Measurements from ENCODE around the gene ADAP1.
"Not testable (repeated sequence)": the region's sequence is repeated elsewhere in the genome, so short reads cannot be mapped to it uniquely, and the experiment has no call there.

ADAP1 gene

GRCh38 chr7:947391-948210 lies 6.9 kb downstream of the ADAP1 start:
- no peak overlapping the region for H3K4me3 ChIP-seq
- peaks cover 0 to 8% (median 4%) of the 10 kb centered on the region in 11 experiments; a peak in 7 of 22 replicates for H3K27me3 ChIP-seq
- peak overlapping the region in 4 of 11 experiments; percentile 4 to 99 (median 98); a peak in 5 of 22 replicates for H3K4me2 ChIP-seq
- H3K4me1 ChIP-seq = peaks cover 28 to 85% (median 45%) of the 10 kb centered on the region in 10 experiments
- H4K20me1 ChIP-seq = peaks cover 30 to 60% (median 50%) of the 10 kb centered on the region in 11 experiments; a peak in 21 of 22 replicates
- peaks cover 6 to 69% (median 31%) of the 10 kb centered on the region in 11 experiments; a peak in 21 of 22 replicates for H3K36me3 ChIP-seq
- peak overlapping the region in 2 of 11 experiments; percentile 21 to 66; a peak in 2 of 22 replicates for H3K9ac ChIP-seq
- peak overlapping the region in 3 of 11 experiments; percentile 14 to 61 (median 50); a peak in 3 of 22 replicates for H3K27ac ChIP-seq
- H3K9me3 ChIP-seq (replicated peaks in 1 of 11) = peaks cover 0 to 24% (median 0%) of the 10 kb centered on the region in 11 experiments; a peak in 5 of 22 replicates
- no peak for TF ChIP-seq Cebpa-rat (IDR thresholded peaks at IDR 0.05)

GRCh38 chr7:946256-946996 lies 8.1 kb downstream of the ADAP1 start:
- H3K4me3 ChIP-seq = no peak overlapping the region
- H3K36me3 ChIP-seq = peaks cover 6 to 59% (median 31%) of the 10 kb centered on the region in 11 experiments; a peak in 21 of 22 replicates
- H3K27ac ChIP-seq = peak overlapping the region in 3 of 11 experiments; percentile 8 to 57 (median 33); a peak in 5 of 22 replicates
- peak overlapping the region in 3 of 11 experiments; percentile 37 to 99 (median 47); a peak in 3 of 22 replicates for H3K4me2 ChIP-seq
- H3K4me1 ChIP-seq = peaks cover 25 to 82% (median 44%) of the 10 kb centered on the region in 10 experiments
- peaks cover 30 to 59% (median 49%) of the 10 kb centered on the region in 11 experiments; a peak in 21 of 22 replicates for H4K20me1 ChIP-seq
- H3K9me3 ChIP-seq (replicated peaks in 1 of 11) = peaks cover 0 to 31% (median 0%) of the 10 kb centered on the region in 11 experiments; a peak in 5 of 22 replicates
- no peak for TF ChIP-seq Cebpa-rat (IDR thresholded peaks at IDR 0.05)
- H3K27me3 ChIP-seq = peaks cover 0 to 12% (median 5%) of the 10 kb centered on the region in 11 experiments; a peak in 7 of 22 replicates
- H3K9ac ChIP-seq = no peak overlapping the region

DNA sequence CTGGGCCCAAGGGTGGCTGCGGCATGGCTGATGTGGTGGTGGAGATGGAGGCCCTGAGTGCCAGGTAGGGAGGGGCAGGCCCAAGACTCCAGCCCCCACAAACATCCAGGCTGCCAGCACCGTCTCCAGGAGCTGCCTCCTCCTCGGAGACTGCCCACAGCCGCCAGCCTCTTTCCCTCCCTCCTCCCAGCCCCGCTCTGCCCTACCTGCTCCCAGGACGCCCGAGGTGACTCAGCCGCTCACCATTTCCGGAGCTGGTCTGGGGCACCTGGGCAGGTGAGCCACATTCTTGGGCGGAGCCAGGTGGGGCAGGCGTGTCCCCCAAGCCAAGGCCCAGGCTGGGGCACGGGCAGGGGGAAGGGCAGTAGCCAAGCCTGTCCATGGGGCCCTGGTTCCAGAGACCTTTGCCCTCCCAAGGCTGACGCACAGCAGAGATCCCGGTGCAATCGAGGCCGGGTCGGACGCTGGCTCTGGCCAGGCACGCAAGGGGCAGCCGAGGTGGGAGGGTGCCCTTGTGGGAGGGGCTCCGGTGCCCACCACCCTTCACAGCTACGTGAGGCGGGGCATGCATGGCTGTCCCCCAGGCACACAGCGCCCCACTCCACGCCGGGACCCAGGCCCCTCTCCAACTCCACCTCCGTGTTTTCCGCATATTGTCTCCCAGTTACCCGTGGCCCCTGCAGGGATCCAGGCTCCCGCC lies 8.8 kb downstream of the ADAP1 start:
- Histone ChIP-seq H3K36me3 (peaks cover 6 to 57% (median 31%) of the 10 kb centered on the region in 11 experiments; a peak in 21 of 22 replicates), H3K27ac (peak overlapping the region in 6 of 11 experiments; percentile 3 to 57 (median 38); a peak in 7 of 22 replicates), H3K4me3 (no peak overlapping the region), H3K9me3 (replicated peaks in 1 of 11) (peaks cover under 1 to 31% (median 3%) of the 10 kb centered on the region in 11 experiments; a peak in 15 of 22 replicates), H3K9ac (peak overlapping the region in 1 of 11 experiments; percentile 23; a peak in 2 of 22 replicates), H4K20me1 (peaks cover 30 to 59% (median 49%) of the 10 kb centered on the region in 11 experiments; a peak in 21 of 22 replicates), H3K27me3 (peaks cover 0 to 18% (median 5%) of the 10 kb centered on the region in 11 experiments; a peak in 7 of 22 replicates), H3K4me2 (peak overlapping the region in 3 of 11 experiments; percentile 28 to 47 (median 37); a peak in 5 of 22 replicates), H3K4me1 (peaks cover 19 to 82% (median 42%) of the 10 kb centered on the region in 10 experiments)
- no peak for TF ChIP-seq Cebpa-rat (IDR thresholded peaks at IDR 0.05)

- peaks cover 30 to 58% (median 49%) of the 10 kb centered on the region in 11 experiments; a peak in 21 of 22 replicates for H4K20me1 ChIP-seq
- H3K4me3 ChIP-seq = no peak overlapping the region; a peak in 1 of 20 replicates
- H3K36me3 ChIP-seq = peaks cover 6 to 58% (median 31%) of the 10 kb centered on the region in 11 experiments; a peak in 21 of 22 replicates
- peak overlapping the region in 6 of 11 experiments; percentile 3 to 57 (median 38); a peak in 7 of 22 replicates for H3K27ac ChIP-seq
- peak overlapping the region in 3 of 11 experiments; percentile 28 to 47 (median 37); a peak in 5 of 22 replicates for H3K4me2 ChIP-seq
- peaks cover 14 to 82% (median 41%) of the 10 kb centered on the region in 10 experiments for H3K4me1 ChIP-seq
- H3K27me3 ChIP-seq = peaks cover 0 to 18% (median 5%) of the 10 kb centered on the region in 11 experiments; a peak in 7 of 22 replicates
- H3K9me3 ChIP-seq (replicated peaks in 1 of 11) = peaks cover 6 to 36% (median 9%) of the 10 kb centered on the region in 11 experiments; a peak in 21 of 22 replicates
- TF ChIP-seq Cebpa-rat (IDR thresholded peaks at IDR 0.05) = no peak
- H3K9ac ChIP-seq = peak overlapping the region in 2 of 11 experiments; percentile 23 to 32; a peak in 3 of 22 replicates
Observed at GRCh38 chr7:945147-945555, 9.3 kb downstream of the ADAP1 start.

DNA sequence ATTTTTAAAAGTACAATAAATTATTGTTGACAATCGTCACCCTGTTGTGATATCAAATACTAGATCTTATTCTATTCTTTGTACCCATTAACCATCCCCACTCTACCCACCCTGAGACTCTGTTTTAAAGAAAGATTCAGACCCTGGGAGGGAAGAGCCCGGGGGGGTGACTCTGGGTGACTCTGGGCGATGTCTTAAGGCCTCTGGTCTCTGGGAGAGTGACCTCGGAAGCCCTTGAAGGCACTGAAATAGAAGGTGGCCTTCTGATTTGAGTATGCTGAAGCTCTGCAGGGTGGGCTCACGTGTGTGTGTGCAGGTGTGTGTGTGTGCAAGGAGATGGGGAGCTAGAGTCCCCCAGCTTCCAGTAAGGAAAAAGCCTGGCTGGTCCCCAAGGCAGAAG lies 9.7 kb downstream of the ADAP1 start:
- H3K4me2 ChIP-seq = peak overlapping the region in 3 of 11 experiments; percentile 28 to 47 (median 37); a peak in 4 of 22 replicates
- peaks cover 0 to 18% (median 5%) of the 10 kb centered on the region in 11 experiments; a peak in 7 of 22 replicates for H3K27me3 ChIP-seq
- peaks cover 10 to 41% (median 13%) of the 10 kb centered on the region in 11 experiments; a peak in 21 of 22 replicates for H3K9me3 ChIP-seq (replicated peaks in 1 of 11)
- H4K20me1 ChIP-seq = peaks cover 26 to 54% (median 46%) of the 10 kb centered on the region in 11 experiments; a peak in 21 of 22 replicates
- H3K36me3 ChIP-seq = peaks cover 10 to 58% (median 28%) of the 10 kb centered on the region in 11 experiments; a peak in 21 of 22 replicates
- H3K4me3 ChIP-seq = no peak overlapping the region; a peak in 1 of 20 replicates
- TF ChIP-seq Cebpa-rat (IDR thresholded peaks at IDR 0.05) = no peak
- H3K4me1 ChIP-seq = peaks cover 10 to 82% (median 41%) of the 10 kb centered on the region in 10 experiments
- H3K9ac ChIP-seq = peak overlapping the region in 1 of 11 experiments; percentile 32; a peak in 1 of 22 replicates
- H3K27ac ChIP-seq = peak overlapping the region in 4 of 11 experiments; percentile 33 to 57 (median 46); a peak in 6 of 22 replicates

DNA sequence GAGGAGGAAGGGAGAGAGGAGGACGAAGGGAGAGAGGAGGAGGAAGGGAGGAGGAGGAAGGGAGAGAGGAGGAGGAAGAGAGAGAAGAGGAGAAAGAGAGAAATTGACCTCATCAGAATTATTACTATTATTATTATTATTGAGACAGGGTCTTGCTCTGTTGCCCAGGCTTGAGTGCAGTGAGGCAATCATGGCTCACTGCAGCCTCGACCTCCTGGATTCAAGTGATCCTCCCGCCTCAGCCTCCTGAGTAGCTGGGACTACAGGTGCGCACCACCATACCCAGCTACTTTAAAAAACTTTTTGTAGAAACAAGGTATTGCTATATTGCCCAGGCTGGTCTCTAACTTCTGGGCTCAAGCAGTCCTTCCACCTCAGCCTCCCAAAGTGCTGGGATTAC lies 10.7 kb downstream of the ADAP1 start:
- Histone ChIP-seq H3K4me1 (peaks cover under 1 to 82% (median 37%) of the 10 kb centered on the region in 10 experiments; a peak in 18 of 20 replicates), H3K27me3 (peaks cover 0 to 18% (median 5%) of the 10 kb centered on the region in 11 experiments; a peak in 7 of 22 replicates), H3K36me3 (peaks cover 7 to 56% (median 26%) of the 10 kb centered on the region in 11 experiments; a peak in 20 of 22 replicates), H3K27ac (peak overlapping the region in 4 of 11 experiments; percentile 9 to 52 (median 30); a peak in 6 of 22 replicates), H4K20me1 (peaks cover 16 to 46% (median 38%) of the 10 kb centered on the region in 11 experiments; a peak in 20 of 22 replicates), H3K9me3 (replicated peaks in 1 of 11) (peaks cover 13 to 44% (median 15%) of the 10 kb centered on the region in 11 experiments; a peak in 21 of 22 replicates), H3K4me2 (peak overlapping the region in 1 of 11 experiments; percentile 29; a peak in 3 of 22 replicates)
- not testable (repeated sequence) for H3K4me3 ChIP-seq, H3K9ac ChIP-seq

All from BLaER1 treated with 17β-estradiol and CSF1 and Interleukin-3, amounts not matched to agents 10 nM and 100 nM (cell line).